ENCODE measurements around the gene ENO2. TPM values are rescaled to one million over a fixed set of nuclear protein-coding genes. Genes with fewer than 3 reads are reported as not detected.

Gene ENO2
- total RNA-seq, 1 experiment from 2014 or later = 138 TPM

- peak overlapping the region; percentile 92 for H3K27ac ChIP-seq (ENCODE audit: low read depth, low read length, poor library complexity, severe bottlenecking)
- TF ChIP-seq EZH2 (IDR thresholded peaks at IDR 0.05; ENCODE audit: borderline replicate concordance, low read depth, low read length, poor library complexity, severe bottlenecking) = no peak
- TF ChIP-seq CTCF (conservative IDR thresholded peaks at IDR 0.05; ENCODE audit: low read depth, low read length) = no peak
- peaks cover 57% of the 10 kb centered on the region for H3K36me3 ChIP-seq (ENCODE audit: insufficient read depth, low read length, poor library complexity, severe bottlenecking)
Observed at GRCh38 chr12:6968426-6968825, 54.0 kb downstream of the ENO2 start.

GRCh38 chr12:6970096-6970527 is 55.7 kb downstream of the ENO2 start:
- H3K27ac ChIP-seq (ENCODE audit: low read depth, low read length, poor library complexity, severe bottlenecking) = peak overlapping the region; percentile 92
- TSS peak; percentile 38 for BruUV-seq (replicated peaks)
- H3K36me3 ChIP-seq (ENCODE audit: insufficient read depth, low read length, poor library complexity, severe bottlenecking) = peaks cover 64% of the 10 kb centered on the region
- ChIA-PET POLR2A (ENCODE audit: low non-redundant PET) (no interaction called here), CTCF (no interaction called here)
- intact Hi-C loops (cut with micrococcal nuclease; ENCODE audit: unreplicated experiment) = no loop called here
- H3K4me3 ChIP-seq (ENCODE audit: low read depth, low read length, poor library complexity, severe bottlenecking) = peak overlapping the region; percentile 72
- peaks cover 30% of the 10 kb centered on the region for H3K4me1 ChIP-seq (ENCODE audit: insufficient read depth, low read length, poor library complexity, severe bottlenecking)
- no peaks in the 10 kb centered on the region for H3K27me3 ChIP-seq (replicated peaks; ENCODE audit: insufficient read depth, low read depth, low read length, poor library complexity)
- no peak for TF ChIP-seq EZH2 (IDR thresholded peaks at IDR 0.05; ENCODE audit: borderline replicate concordance, low read depth, low read length, poor library complexity, severe bottlenecking)
- TF ChIP-seq CTCF (conservative IDR thresholded peaks at IDR 0.05; ENCODE audit: low read depth, low read length) = no peak
- DNase-seq (ENCODE audit: low spot score) = no peak
- H3K9me3 ChIP-seq (ENCODE audit: low read depth, low read length, poor library complexity, severe bottlenecking) = no peaks in the 10 kb centered on the region

More at GRCh38 chr12:6968426-6968825, 54.0 kb downstream of the ENO2 start:
- ChIA-PET POLR2A (ENCODE audit: low non-redundant PET) (no interaction called here), CTCF (interaction anchor here (0.6 kb wide), 1 partner anchor 350 kb away, joined by 3 read pairs; no protein-coding TSS in a partner anchor)
- H3K4me1 ChIP-seq (ENCODE audit: insufficient read depth, low read length, poor library complexity, severe bottlenecking) = peaks cover 40% of the 10 kb centered on the region
- H3K9me3 ChIP-seq (ENCODE audit: low read depth, low read length, poor library complexity, severe bottlenecking) = no peaks in the 10 kb centered on the region
- H3K27me3 ChIP-seq (replicated peaks; ENCODE audit: insufficient read depth, low read depth, low read length, poor library complexity) = no peaks in the 10 kb centered on the region
- peak overlapping the region; percentile 72 for H3K4me3 ChIP-seq (ENCODE audit: low read depth, low read length, poor library complexity, severe bottlenecking)
- BruUV-seq (replicated peaks) = no TSS peak
- DNase-seq (ENCODE audit: low spot score) = no peak
- intact Hi-C loops (cut with micrococcal nuclease; ENCODE audit: unreplicated experiment) = loop anchor here (10.0 kb wide), 1 partner anchor 204 kb away; the partner anchor contains the start of gene PTMS

Small RNAs within 50 kb of the gene (microRNA-seq; reads per million reads assigned to microRNA genes)
- gene MIR141 (132 reads per million, percentile 67 among the genes with 10 or more reads in this experiment), gene MIR200C (2,245 reads per million, percentile 88 among the genes with 10 or more reads in this experiment)

Other genes with a start within 250 kb of the ENO2 start
- 88.8 and 92.5 TPM in 2 replicates for gene ZNF384, start 225.2 kb upstream of the ENO2 start, total RNA-seq (2021)
- 0.80 and 1.7 TPM in 2 replicates for gene PIANP, start 213.8 kb upstream of the ENO2 start, total RNA-seq (2021)
- 67.2 and 67.7 TPM in 2 replicates for gene COPS7A, start 190.5 kb upstream of the ENO2 start, total RNA-seq (2021)
- gene MLF2, start 161.4 kb upstream of the ENO2 start, total RNA-seq (2021) = 242 and 254 TPM in 2 replicates
- gene PTMS, start 148.2 kb upstream of the ENO2 start, total RNA-seq (2021) = 600 and 620 TPM in 2 replicates
- gene LAG3, start 142.1 kb upstream of the ENO2 start, total RNA-seq (2021) = 4.1 and 5.5 TPM in 2 replicates
- not detected in 2 replicates for gene CD4, start 125.1 kb upstream of the ENO2 start, total RNA-seq (2021)
- gene GPR162, start 92.8 kb upstream of the ENO2 start, total RNA-seq (2021) = 18.3 and 23.2 TPM in 2 replicates
- 45.3 and 45.6 TPM in 2 replicates for gene P3H3, start 86.2 kb upstream of the ENO2 start, total RNA-seq (2021)
- 20.7 and 21.8 TPM in 2 replicates for gene GNB3, start 73.7 kb upstream of the ENO2 start, total RNA-seq (2021)
- gene CDCA3, start 63.3 kb upstream of the ENO2 start, total RNA-seq (2021) = 98.0 and 107 TPM in 2 replicates
- gene USP5, start 62.4 kb upstream of the ENO2 start, total RNA-seq (2021) = 209 and 224 TPM in 2 replicates
- gene TPI1, start 47.0 kb upstream of the ENO2 start, total RNA-seq (2021) = 1,240 and 1,277 TPM in 2 replicates
- 8.1 and 10.8 TPM in 2 replicates for gene SPSB2, start 41.3 kb upstream of the ENO2 start, total RNA-seq (2021)
- 7.7 and 13.6 TPM in 2 replicates for gene LRRC23, start 9.8 kb upstream of the ENO2 start, total RNA-seq (2021)
- 139 and 144 TPM in 2 replicates for gene ATN1, start 13.4 kb downstream of the ENO2 start, total RNA-seq (2021)
- not detected in 2 replicates for gene RNU7-1, start 29.2 kb downstream of the ENO2 start, total RNA-seq (2021)
- 226 and 260 TPM in 2 replicates for gene C12orf57, start 29.4 kb downstream of the ENO2 start, total RNA-seq (2021)
- gene PTPN6, start 36.8 kb downstream of the ENO2 start, total RNA-seq (2021) = 2.3 and 3.3 TPM in 2 replicates
- gene PHB2, start 56.1 kb downstream of the ENO2 start, total RNA-seq (2021) = 340 and 351 TPM in 2 replicates
- 83.0 and 92.3 TPM in 2 replicates for gene EMG1, start 56.3 kb downstream of the ENO2 start, total RNA-seq (2021)
- 56.6 and 60.2 TPM in 2 replicates for gene LPCAT3, start 103.9 kb downstream of the ENO2 start, total RNA-seq (2021)
- 1.9 and 3.1 TPM in 2 replicates for gene C1S, start 146.1 kb downstream of the ENO2 start, total RNA-seq (2021)
- 10.9 and 15.0 TPM in 2 replicates for gene C1R, start 177.9 kb downstream of the ENO2 start, total RNA-seq (2021)
- gene C1RL, start 194.6 kb downstream of the ENO2 start, total RNA-seq (2021) = 2.4 and 4.0 TPM in 2 replicates
- gene RBP5, start 214.3 kb downstream of the ENO2 start, total RNA-seq (2021) = not detected in 2 replicates
- gene CLSTN3, start 215.8 kb downstream of the ENO2 start, total RNA-seq (2021) = 10.7 and 12.1 TPM in 2 replicates

Data from A673 (cell line).